G401 (cell line): ENCODE data around the gene PRKCA. TPM values are rescaled to one million over a fixed set of nuclear protein-coding genes. Genes with fewer than 3 reads are reported as not detected.
"Not testable (repeated sequence)": the region's sequence is repeated elsewhere in the genome, so short reads cannot be mapped to it uniquely, and the experiment has no call there.

Experiments used
- DNase-seq: peaks from one replicate; pipeline ENCODE4 v3.0.0-alpha.2; 2015; ENCODE audit warnings: low spot score
- in situ Hi-C: cut with HindIII; loops from 2 replicates; pipeline ENCODE4 v1.10.0; 2016; ENCODE audit warnings: low sequenced_read_pairs, mixed read lengths
- total RNA-seq: library from RNA; depleted of rRNA; stranded (reverse); fragments of >200 nt; shearing (Covaris generic); gene quantifications from 2 replicates; pipeline ENCODE4 v1.2.3, GENCODE V29; 2014

The PRKCA gene
- total RNA-seq, 1 experiment from 2014 or later = 44.7 TPM

DNA sequence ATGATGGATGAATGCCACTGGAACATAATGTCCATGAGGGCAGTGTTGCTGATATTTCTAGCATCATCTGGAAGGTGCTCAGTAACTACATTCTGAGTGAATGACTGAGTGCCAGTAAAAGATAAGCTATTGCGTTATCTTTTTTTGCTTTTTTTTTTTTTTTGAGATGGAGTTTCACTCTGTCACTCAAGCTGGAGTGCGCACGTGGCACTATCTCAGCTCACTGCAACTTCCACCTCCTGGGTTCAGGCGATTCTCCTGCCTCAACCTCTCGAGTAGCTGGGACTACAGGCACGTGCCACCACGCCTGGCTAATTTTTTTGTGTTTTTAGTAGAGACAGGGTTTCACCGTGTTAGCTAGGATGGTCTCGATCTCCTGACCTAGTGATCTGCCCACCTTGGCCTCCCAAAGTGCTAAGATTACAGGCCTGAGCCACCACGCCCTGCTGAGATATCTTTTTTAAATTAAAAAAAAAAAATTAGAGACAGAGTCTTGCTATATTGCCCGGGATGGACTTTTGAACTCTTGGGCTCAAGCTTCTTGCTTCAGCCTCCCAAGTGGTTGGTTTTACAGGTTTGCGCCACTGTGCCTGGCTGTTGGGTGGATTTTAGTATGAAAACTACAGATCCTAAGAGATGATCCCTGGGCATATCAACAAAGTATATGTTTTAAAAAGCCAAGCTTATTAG is 43.7 kb downstream of the PRKCA start:
- in situ Hi-C loops, DNase-seq: not testable (repeated sequence)

DNA sequence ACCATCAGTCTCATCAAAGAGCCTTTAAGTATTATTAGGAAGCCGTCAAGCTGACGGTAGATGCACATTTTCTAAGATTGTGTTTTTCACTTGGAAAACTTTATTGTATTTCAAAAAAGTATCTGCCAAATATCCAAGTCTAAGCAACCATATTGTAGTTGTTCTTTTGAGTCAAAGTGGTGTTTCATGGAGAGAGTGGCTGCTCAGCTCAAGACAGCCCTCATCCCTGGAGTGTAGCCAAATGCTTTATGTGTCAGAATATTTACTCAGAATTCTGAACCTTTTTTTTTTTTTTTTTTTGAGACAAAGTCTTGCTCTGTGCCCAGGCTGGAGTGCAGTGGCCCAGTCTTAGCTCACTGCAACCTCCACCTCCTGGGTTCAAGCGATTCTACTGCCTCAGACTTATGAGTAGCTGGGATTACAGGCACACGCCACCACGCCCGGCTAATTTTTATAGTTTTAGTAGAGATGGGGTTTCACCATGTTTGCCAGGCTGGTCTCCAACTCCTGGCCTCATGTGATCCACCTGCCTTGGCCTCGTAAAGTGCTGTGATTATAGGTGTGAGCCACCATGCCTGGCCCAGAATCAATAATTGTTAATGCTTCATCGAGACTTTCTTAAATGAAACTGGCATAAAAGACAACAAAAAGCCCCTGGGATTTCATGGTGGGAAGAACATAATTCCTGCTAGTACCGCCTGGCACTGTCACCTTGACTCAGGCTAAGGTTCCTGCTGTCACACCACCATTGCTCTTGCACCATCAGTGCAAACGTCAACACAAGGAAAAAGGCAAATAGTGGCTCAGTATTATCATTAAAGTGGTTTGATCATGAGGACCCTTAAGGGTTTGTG is 45.5 kb downstream of the PRKCA start:
- no peak for DNase-seq
- in situ Hi-C loops = no loop called here

DNA sequence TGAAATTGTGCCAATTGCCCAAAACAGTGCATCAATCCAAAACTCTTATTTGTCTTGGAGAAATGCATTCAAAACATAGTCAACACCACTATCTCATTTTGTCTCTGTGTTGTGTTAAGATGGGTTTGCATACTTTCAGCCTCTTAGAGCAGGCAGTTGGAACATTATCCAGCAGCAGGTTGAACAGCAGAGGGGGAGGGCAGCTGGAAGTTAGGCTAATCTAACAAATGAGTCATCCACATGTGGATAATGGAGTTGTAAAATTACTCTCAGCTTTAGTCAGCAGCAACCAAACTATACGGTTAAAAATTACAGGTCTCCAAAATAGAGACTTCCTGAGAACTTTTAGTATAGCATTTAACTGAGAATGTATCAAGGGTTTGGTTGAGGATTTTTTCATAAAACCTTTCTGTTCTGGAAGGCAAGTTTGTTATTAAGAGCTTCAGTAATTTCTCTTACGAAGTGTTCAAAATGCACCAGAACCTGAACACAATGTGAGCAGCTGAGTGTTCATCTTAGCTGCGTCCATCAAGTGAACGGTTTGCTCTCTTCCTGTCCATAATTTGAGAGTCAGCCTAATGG is 46.3 kb downstream of the PRKCA start:
- in situ Hi-C loops = no loop called here
- no peak for DNase-seq

DNA sequence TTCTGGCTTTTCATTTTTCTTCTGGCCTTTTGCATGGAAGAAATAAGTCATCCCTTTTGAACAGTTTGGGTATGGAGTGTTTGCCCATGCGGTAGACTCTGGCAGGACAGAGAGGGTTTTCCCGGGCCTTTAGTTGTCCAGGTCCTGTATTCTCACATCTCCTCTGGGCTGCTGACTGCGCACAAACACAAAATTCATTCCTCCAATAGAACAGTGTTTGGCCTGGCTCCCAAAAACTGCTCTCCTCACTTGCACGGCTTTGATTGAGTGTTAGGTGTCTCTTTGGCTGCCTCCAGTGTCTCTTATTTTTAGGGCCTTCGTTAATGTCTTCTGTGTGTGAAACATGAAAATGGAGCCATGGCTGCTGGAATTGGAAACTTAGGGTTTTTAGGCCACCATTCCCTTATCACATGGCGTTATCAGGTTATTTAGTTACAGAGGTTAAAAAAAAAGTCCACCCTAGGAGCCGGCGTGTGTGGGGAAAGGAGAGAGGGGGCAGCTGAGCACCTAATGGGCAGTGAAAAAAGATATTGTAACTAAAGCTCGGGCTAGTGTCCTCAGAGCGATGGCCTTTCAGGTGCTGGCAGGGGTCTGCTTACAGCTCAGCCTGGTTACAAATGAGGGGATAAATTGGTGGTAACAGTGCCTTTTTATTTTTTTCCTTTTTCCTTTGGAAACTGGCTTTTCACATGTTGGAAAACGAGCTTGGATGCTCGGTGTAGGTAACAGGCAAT is 47.3 kb downstream of the PRKCA start:
- DNase-seq = no peak
- in situ Hi-C loops = no loop called here

DNA sequence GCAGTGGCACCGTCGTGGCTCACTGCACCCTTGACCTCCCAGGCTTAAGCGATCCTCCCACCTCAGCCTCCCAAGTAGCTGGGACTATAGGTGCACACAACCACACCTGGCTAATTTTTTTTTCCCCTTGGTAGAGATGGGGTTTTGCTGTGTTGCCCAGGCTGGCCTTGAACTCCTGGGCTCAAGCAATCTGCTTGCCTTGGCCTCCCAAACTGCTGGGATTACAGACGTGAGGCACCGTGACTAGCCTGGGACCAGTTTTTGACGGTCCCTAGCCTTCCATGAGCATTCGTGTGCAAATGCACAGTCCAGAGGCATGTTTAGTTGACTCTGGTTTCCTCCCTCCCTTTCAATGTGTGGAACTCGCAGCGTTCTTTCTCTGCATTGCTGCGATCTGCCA is 48.2 kb downstream of the PRKCA start:
- in situ Hi-C loops, DNase-seq: not testable (repeated sequence)

DNA sequence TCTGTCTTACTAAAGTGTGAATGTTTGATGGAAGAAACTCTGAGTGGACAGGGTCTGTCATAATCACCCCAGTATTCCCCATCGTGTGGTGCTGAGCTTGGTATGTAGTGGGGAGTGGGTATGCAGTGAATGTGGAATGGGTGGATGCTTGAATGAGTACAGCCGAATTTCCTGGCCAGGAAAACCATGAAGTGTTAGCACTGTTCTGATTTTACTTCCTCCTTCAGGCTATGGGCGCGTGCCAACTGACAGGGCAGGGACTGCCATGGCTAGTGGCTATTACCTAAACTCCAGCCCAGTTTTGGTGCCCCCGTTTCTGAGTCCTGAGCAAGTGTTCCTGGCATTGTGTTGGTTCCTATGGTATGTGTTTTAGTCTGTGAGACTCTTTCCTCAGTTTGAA is 48.6 kb downstream of the PRKCA start:
- no peak for DNase-seq
- in situ Hi-C loops = no loop called here

DNA sequence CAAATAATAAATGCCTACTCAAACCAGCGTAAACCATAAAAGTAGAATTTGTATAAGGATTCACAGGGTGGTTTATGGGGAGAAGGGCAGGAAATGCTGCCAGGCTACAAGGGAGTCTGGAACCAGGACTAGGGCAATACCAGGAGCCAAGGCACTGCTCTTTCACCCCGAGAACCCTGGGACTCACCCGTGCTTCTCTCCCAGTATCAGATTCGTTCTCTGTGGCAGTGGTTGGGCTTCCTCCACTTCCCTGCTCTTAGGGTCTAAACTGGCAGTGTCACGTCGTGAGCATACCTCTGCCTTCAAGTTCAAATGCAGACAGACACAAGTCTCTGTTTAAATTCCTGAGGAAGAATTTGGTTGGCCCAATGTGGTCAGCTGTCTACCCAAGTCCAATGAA is 49.3 kb downstream of the PRKCA start:
- in situ Hi-C loops = no loop called here
- DNase-seq = no peak

DNA sequence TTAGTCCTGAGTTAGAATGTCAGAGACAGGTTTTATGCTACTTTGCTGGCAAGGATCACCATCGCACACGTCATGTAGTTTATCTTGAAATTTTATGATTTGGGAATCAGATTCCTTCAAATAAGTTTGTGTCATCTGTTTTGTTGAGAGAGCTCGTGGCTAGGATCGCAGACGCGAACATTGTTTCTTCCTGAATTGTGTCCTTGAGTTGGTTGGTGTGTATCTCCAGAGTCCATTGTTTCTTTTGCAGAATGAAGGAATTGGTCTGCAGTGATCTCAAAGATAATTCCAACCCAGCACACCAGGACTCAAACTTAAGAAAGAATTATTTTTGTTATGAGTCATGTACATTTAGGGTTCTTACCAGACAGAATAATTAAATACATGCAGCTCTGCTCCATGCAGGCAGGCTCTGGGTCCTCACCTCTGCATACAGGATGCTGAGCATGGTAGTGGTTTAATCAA is 51.6 kb downstream of the PRKCA start:
- in situ Hi-C loops = no loop called here
- DNase-seq = no peak

DNA sequence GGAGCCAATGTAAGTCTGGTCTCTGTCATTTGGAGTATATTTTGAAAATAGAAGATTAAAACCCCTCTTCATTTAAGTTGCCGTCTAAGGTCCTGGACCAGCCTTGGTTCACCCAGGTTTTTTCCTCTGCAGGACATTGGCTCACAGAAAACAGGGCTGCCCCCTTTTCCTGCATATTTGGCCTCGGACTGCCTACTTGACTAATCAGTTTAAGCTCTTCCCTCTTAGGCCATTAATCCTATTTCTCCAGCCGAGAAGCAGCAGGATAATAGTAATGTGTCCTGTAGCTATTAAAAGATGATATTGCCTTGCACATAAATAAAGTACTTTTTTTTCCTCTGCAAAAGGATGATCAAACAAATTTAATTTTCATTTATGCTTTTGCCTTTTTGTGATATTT is 52.1 kb downstream of the PRKCA start:
- DNase-seq = no peak
- in situ Hi-C loops = no loop called here

DNA sequence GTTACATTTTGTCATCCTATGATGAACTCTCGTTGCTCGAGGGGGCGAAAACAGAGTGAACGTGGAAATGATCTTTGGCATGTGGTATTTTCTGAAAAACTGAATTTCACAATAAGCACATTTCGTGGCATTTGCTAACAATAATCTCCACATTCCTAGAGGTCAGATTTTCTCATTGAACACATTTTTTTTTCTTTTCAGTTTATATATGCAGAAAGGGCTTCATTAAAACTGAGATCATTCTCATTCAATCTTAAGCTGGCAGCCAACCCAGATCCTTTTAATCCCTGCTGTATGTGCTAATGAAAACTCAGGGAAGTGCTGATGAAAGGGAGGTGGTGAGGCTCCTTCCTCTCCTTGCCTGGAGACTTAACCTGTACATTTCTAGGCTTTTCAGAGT is 52.6 kb downstream of the PRKCA start:
- in situ Hi-C loops = no loop called here
- no peak for DNase-seq

DNA sequence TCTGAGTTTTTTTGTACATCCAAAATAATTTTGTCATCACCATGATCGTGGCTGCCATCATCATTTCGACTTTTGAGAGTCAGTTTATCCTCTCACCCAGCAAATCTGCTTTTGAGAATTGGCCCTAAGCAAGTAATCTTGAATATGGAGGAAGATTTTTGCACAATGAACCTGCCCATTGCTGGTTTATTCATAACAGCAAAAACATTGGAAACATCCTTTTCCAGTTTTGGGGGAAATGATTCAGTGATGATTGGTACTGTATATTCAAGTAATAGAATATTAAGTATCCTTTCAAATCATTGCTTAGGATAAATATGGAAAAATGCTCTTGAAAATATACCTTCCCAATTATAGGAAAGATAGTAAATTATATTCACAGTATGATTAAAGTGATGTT is 53.1 kb downstream of the PRKCA start:
- no peak for DNase-seq
- in situ Hi-C loops = no loop called here

DNA sequence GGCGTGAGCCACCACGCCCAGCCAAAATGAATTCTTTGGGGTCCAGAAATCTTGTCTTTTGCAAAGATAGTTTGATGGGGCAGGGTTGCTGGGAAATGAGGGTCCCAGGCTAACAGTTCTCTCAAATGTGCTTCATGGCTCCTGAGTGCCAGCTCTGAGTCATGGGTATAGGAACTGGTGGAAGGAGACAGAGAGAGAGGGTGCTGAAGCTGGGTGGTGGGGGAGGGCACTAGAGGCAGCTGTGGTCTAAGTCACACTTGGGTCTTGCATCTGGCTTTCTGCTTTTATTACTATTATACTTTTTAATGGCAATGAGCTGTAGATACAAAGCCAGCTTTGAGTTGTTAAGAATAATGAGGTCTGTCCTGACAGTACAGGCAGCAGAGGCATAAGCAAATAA is 54.6 kb downstream of the PRKCA start:
- no peak for DNase-seq
- in situ Hi-C loops = no loop called here

DNA sequence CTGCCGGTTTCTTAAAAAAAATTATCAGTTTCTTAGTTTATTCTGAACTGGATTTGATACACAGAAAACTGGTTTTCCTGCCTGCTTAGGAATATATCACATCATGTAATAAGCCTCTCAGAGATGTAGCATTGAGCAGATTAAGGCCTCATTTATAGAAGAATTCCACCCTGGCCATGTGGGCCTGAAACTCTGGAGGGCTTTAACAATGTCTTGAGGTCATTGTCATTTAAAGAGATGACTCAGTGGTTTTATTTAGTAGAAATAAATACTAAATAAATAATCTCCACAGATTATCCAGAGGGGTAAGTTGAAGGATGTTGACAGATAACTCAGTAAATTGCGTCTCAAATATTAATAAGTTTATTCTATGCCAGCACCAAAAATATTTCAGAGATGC is 56.9 kb downstream of the PRKCA start:
- in situ Hi-C loops = no loop called here

DNA sequence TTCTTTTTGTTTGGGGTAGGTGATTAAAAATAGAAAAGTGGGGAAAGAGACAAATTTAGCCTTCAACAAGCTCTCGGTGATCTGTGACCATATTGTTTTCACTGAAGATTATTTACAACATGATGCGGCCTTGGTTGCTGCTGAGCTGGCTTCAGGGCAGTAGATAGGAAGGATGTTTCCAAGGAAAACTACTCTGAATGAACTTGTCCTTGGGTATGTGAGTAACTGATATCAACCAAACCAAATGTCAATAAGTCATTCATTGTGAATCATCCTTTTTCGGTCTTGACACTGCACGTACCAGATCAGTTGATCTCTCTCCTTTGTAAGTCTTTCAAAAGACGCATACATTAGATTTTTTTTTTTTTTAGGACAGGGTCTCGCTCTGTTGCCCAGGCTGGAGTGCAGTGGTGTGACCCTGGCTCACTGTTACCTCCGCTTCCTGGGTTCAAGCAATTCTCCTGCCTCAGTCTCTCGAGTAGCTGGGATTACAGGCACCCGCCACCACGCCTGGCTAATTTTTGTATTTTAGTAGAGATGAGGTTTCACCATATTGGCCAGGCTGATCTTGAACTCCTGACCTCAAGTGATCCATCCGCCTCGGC is 58.6 kb downstream of the PRKCA start:
- in situ Hi-C loops, DNase-seq: not testable (repeated sequence)

More for the DNA sequence above, 56.9 kb downstream of the PRKCA start:
- no peak for DNase-seq

DNA sequence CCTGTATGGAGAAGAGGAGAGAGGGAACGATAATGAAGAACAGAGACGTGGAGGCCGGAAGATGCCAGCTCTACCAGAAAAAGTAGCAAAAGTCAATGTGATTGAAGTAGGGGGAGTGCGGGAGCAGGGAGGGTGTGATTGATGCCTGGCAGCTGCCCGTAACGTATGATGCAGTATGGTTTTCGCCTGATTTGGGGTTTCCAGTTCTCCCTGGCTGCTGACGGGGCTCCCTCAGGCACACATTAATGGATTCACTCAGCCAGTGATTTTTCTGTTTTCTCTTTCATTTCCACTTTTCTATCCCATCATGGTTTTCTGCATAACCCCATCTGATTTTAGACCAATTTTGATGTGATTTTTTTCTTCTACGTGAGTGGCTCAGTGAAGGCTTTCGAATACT is 62.1 kb downstream of the PRKCA start:
- no peak for DNase-seq
- in situ Hi-C loops = no loop called here

DNA sequence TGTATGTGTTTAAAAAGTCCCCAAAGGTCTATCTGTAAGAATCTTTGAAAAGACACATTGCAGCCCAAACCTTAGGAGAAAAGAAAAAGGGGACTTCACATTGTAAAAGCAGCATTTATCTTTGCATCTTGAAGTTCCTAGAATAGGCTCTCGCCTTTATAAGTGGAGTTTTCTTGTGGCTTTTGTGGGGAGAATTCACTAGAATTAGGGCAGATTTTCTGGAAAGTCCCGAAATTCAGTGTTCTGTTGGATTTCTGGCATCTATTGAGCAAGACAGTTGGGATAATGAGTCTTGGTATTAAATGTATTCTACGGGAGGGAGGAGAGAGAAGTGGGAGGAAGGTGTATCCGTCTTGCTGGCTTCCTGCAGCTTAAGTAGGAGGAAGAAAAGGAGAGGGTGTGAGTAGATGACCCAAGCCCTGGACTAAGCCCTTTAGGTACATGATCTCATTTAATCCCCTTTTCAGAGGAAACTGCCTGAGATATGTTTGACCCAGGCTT is 62.6 kb downstream of the PRKCA start:
- in situ Hi-C loops = no loop called here

DNA sequence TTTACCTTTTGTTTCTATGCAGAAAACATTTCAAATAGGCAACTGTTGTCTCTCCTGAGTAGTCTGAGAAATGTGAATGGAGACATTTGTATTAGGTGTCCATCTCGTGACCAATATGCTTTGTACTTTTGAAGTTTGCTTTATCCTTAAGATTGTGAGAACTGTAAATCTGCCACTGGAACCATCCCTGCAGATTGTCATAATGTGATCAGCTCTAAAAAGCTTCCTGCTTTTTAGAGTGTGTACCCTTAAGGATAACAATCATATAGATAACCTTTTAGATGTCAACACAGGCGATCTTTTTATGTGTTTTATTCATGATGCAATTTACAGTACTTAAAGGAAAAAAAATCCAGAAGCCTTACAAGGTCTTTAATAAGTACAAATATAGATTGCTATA is 63.5 kb downstream of the PRKCA start:
- no peak for DNase-seq
- in situ Hi-C loops = no loop called here

More for the DNA sequence above, 62.6 kb downstream of the PRKCA start:
- no peak for DNase-seq

DNA sequence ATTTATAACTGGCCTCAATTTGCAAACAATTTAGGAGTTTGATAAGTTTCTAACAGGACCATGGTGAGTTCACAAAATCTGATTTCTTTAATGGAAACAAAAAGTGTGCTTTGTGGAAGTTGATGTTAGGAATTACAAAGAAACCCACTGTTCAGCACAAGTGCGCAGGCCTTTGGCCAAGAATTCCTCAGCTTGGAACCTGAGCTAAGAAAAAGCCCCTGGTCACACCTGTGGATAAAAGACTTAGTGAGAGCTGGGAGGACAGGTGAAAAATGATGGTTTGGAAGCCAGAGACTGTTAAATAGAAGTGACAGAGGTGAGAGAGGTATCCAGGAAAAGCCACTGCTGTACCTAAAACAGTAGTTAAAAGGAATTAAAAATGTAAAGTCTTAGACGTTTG is 64.7 kb downstream of the PRKCA start:
- in situ Hi-C loops = no loop called here
- DNase-seq = no peak

DNA sequence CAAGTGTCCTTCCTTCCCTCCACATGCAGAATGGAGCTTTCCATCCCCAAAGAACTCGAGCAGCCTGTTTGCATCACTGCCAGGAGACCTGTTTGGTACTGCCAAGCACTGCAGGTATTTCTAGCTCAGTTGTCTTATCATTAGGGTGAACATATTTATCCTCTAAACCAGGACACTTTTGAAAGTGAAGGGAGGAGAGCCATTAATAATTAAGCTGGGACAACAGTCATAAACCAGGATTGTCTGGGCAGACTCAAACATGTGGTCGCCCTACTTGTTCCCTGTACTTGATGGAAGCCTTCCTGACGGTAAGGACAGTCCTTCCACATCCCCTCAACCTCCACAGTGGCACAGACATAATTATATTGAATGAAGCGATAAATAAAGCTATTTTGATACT is 67.4 kb downstream of the PRKCA start:
- in situ Hi-C loops = no loop called here
- DNase-seq = peak; percentile 52
